Posterior vena cava (tissue), 2 donors: Measurements from ENCODE around the gene SEC11A. TPM values are rescaled to one million over a fixed set of nuclear protein-coding genes. Genes with fewer than 3 reads are reported as not detected.
"Not testable (repeated sequence)": the region's sequence is repeated elsewhere in the genome, so short reads cannot be mapped to it uniquely, and the experiment has no call there.

ENCODE experiments used
- DNase-seq: peaks from one replicate; pipeline ENCODE4 v3.0.0-alpha.2; 2020; ENCODE audit warnings: low spot score
- intact Hi-C, 2 donors: fragments of 100-400 bp; cut with DNase I; formaldehyde crosslinking; loops; one replicate each; pipeline versions ENCODE4 v1.14.1 to v1.14.2; 2022 to 2023
- total RNA-seq, 2 donors: library from RNA; stranded (reverse); fragmentation: NEBNext Ultra II Directional; extraction: Animal tissue kit (Norgen Biotek cat#: 25700); gene quantifications; one replicate each; pipeline ENCODE4 v1.2.1, GENCODE V29; 2021
- donor health status: DM: yes; HTN: yes; CAD: no.
- donor health status: DM: yes; HTN: yes; CAD: no.

The SEC11A gene
- total RNA-seq, 2 donors from 2014 or later, result 83.0 to 113 TPM

- intact Hi-C loops, result loop anchor here (2.0 to 10.0 kb wide), 3 partner anchors 33 to 177 kb away; partner anchors contain the start of gene ZSCAN2 (in 1 of the 2)
Observed at GRCh38 chr15:84747416-84748273, 31.7 kb upstream of the SEC11A start.

DNA sequence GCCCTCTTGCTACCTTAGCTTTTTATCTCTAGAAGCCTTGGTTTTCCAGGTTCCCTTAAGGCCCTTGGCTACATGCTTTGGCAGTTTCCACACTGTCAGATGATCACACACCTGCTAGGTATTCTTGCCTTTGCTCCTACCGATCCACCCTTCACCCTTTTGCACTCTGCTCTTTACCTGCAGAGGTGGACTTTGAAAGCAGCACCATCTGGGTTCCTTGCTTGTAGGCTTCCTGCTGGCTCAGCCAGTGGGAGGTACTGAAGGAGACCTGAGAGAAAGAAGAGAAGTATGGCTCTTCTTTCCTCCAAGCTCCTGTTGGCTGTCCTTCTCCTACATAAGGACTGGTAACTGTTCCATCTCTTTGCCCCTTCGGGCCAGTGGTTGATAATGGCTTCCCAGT lies 25.2 kb upstream of the SEC11A start:
- intact Hi-C loops, result loop anchor here (10.0 kb wide), 2 partner anchors 136 to 184 kb away; partner anchors contain the start of gene ZSCAN2 (in 1 of the 2)
- no peak for DNase-seq

More at GRCh38 chr15:84747416-84748273, 31.7 kb upstream of the SEC11A start:
- peak; percentile 95 for DNase-seq

DNA sequence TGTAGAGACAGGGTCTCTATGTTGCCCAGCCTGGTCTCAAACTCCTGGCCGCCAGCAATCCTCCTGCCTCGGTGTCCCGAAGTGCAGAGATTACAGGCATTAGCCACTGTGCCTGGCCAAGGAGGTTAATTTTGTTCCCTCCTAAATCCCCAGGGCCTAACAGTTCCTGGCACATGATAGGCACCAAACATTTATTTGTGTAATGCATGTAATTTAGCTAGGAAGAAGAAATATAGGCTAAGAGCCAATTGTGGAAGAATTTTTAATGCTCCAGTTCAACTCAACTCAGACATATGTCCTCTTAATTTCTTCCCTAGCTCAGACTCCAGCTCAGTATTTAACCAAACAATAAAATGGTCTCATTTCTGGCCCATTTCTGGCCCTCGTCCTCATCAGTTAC lies 24.8 kb upstream of the SEC11A start:
- intact Hi-C loops, result loop anchor here (10.0 kb wide), 2 partner anchors 136 to 184 kb away; partner anchors contain the start of gene ZSCAN2 (in 1 of the 2)
- DNase-seq, result no peak

GRCh38 chr15:84737005-84737404 lies 21.1 kb upstream of the SEC11A start:
- intact Hi-C loops, result no loop called here
- no peak for DNase-seq

GRCh38 chr15:84736375-84736774 lies 20.4 kb upstream of the SEC11A start:
- no peak for DNase-seq
- intact Hi-C loops, result no loop called here

- DNase-seq, intact Hi-C loops: not testable (repeated sequence)
Observed at GRCh38 chr15:84735480-84736061, 19.6 kb upstream of the SEC11A start.

GRCh38 chr15:84734794-84735479 lies 19.0 kb upstream of the SEC11A start:
- DNase-seq, result no peak
- intact Hi-C loops, result no loop called here

DNA sequence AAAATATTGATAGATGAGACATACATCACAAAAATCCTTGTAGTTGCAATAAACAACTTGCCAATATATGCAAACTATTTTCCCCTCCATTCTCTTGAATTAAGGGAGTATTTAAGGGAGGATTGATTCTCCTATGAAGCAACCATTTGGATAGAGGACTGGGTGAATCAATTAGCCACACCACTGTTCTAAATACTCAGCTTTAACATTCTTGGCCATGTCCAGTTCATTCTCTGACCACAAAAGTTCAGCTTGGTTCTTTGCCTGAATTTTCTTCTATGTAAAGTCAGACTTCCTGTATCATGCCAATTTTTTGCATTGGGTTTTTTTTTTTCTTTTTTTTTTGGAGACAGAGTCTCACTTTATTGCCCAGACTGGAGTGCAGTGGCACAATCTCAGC lies 15.8 kb upstream of the SEC11A start:
- no peak for DNase-seq
- intact Hi-C loops, result no loop called here

GRCh38 chr15:84727429-84727828 lies 11.5 kb upstream of the SEC11A start:
- DNase-seq, result no peak
- intact Hi-C loops, result no loop called here

DNA sequence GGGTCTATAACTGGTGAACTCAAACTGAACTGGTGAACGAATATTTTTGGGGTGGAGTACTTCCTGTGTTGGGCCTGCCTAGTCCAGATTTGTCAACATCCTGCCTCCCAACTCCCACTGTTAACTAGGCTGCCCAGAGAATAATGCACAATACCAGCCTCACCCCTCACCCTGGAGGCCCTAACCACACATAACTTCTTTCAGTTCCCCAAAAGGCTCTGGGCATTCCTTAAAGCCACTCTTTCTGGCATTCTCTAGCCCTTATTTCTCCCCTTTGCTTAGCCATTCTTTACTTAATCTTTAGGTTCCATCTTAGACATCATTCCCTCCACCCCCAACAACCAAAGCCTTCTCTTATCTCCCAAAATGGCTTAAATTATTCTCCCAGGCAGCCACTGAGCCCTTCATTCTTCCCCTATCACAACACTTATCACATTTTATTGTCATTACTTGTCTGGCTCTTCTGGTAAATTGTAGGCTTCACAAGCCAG lies 9.1 kb upstream of the SEC11A start:
- DNase-seq, result no peak
- intact Hi-C loops, result no loop called here

- no peak for DNase-seq
- intact Hi-C loops, result no loop called here
Observed at GRCh38 chr15:84722628-84723027, 6.7 kb upstream of the SEC11A start.

DNA sequence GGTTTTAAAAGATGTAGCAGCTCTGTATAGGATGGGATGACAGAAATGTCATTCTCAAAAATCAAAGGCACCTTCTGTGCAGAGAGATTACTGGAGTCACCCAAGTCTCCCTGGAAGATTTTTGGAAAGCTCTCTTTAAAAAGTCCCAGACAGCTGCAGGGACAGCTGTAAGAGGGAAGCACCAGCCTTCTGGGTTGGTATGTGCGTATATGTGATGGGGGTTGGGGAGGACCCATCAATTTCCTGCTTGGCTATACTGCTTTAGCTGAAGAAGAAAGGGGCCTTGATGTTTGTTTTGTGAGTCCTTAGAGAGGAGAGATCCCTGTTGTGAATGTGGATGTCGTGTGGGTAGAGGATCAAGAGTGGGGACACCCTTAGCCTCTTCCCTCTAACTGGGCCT lies 5.4 kb upstream of the SEC11A start:
- intact Hi-C loops, result no loop called here
- DNase-seq, result no peak

DNA sequence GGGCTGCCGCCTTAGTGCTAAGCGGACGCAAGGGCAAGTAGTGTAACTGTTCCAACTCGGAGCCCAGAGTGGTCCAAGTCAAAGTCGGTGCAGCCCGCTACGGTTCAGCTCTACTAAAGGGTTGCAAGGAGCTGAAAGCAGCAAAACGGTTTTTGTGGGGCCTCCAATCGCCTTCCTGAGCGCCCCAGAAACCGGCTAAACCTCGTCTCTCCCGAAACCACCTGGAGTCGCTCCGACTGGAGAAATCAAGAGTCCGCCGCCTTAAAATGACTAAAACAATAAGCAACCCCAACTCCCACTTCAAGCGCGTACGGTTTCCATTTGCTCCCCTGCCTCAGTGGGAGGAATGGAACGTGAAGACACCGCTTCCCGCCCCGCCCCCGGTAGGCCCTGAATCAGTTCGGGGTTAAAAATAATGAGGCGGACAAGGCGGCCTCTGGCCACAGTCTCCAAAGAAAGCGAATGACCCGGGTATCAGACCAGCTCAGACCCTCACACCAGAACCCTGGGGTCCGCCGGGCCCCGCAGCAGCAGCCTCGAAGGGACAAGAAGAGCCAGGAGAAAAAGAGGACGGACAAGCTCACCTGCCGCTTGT lies 401 bp downstream of the SEC11A start:
- DNase-seq, result peak; percentile 81
- intact Hi-C loops, result loop anchor here in 1 of 2 donors (2.0 kb wide), 1 partner anchor 33 kb away; the partner anchor contains the start of gene ZNF592

- no peak for DNase-seq
- intact Hi-C loops, result loop anchor here in 1 of 2 donors (2.0 kb wide), 1 partner anchor 34 kb away; the partner anchor contains the start of gene ZNF592
Observed at GRCh38 chr15:84714821-84715220, 1.1 kb downstream of the SEC11A start.

GRCh38 chr15:84714372-84714771 lies 1.6 kb downstream of the SEC11A start:
- no peak for DNase-seq
- intact Hi-C loops, result loop anchor here in 1 of 2 donors (2.0 kb wide), 1 partner anchor 34 kb away; the partner anchor contains the start of gene ZNF592

GRCh38 chr15:84703808-84704207 lies 12.1 kb downstream of the SEC11A start:
- intact Hi-C loops, result no loop called here
- no peak for DNase-seq

DNA sequence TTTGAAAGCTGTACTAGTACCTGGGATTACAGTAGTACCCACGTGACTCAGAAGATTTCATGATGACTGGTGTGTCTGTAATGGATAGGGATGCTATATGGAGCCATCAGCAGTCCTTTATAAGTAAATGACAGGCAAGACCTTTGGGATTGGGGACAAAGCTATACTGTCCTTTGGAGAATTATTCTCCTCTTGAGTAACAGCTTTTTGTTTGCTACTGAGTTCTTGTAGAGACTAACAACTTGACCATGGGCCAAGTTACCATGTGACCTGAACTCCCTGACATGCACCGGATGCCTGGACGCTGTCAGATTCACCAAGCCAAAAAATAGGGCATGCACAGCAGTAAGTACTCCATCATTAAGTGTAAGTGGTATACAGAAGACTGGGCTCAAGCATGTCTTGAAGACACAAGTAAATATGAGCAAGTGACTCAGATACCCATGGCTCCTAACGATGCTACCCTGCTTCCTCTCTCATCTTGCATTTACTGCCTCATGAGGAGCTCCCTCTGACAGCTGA lies 12.9 kb downstream of the SEC11A start:
- DNase-seq, result no peak
- intact Hi-C loops, result no loop called here

- intact Hi-C loops, result no loop called here
Observed at GRCh38 chr15:84699538-84700191, 16.3 kb downstream of the SEC11A start.

More at GRCh38 chr15:84699538-84700191, 16.3 kb downstream of the SEC11A start:
- DNase-seq, result no peak
